SH-SY5Y (cell line): ENCODE measurements around the gene WDR3.

Experiments
- GATA2 ChIP-seq: IDR thresholded peaks from 2 replicates; pipeline ENCODE4 v1.6.1; 2011; ENCODE audit warnings: mild to moderate bottlenecking, low read depth, low read length
- GATA3 ChIP-seq: IDR thresholded peaks from 2 replicates; pipeline ENCODE4 v1.6.1; 2011; ENCODE audit warnings: low read depth, mild to moderate bottlenecking, low read length, moderate library complexity

GRCh38 chr1:118012515-118013124 lies 83.1 kb downstream of the WDR3 start:
- no peak for TF ChIP-seq GATA2
- no peak for TF ChIP-seq GATA3
